SKM-1 (cell line): ENCODE data around the gene CPXM2.
"Not testable (repeated sequence)": the region's sequence is repeated elsewhere in the genome, so short reads cannot be mapped to it uniquely, and the experiment has no call there.

Experiments used
- DNase-seq: peaks from one replicate; lab custom pipeline; 2025; ENCODE audit not compliant: unreplicated experiment; lab: John Stamatoyannopoulos, UW

Gene CPXM2

GRCh38 chr10:123747426-123747825, 144.2 kb downstream of the CPXM2 start:
- DNase-seq: no peak

GRCh38 chr10:123746942-123747341, 144.7 kb downstream of the CPXM2 start:
- no peak for DNase-seq

GRCh38 chr10:123746520-123746919, 145.1 kb downstream of the CPXM2 start:
- DNase-seq: no peak

- DNase-seq: no peak
Observed at GRCh38 chr10:123746061-123746460, 145.5 kb downstream of the CPXM2 start.

- DNase-seq: no peak
Observed at GRCh38 chr10:123744224-123744536, 147.4 kb downstream of the CPXM2 start.

- DNase-seq: no peak
Observed at GRCh38 chr10:123743441-123744223, 148.0 kb downstream of the CPXM2 start.

- DNase-seq: no peak
Observed at GRCh38 chr10:123742751-123743440, 148.7 kb downstream of the CPXM2 start.

GRCh38 chr10:123741711-123742110, 149.9 kb downstream of the CPXM2 start:
- no peak for DNase-seq

- no peak for DNase-seq
Observed at GRCh38 chr10:123741146-123741545, 150.5 kb downstream of the CPXM2 start.

GRCh38 chr10:123736917-123737316, 154.7 kb downstream of the CPXM2 start:
- not testable (repeated sequence) for DNase-seq

GRCh38 chr10:123729523-123729922, 162.1 kb downstream of the CPXM2 start:
- no peak for DNase-seq

GRCh38 chr10:123726836-123727235, 164.8 kb downstream of the CPXM2 start:
- DNase-seq: no peak

- no peak for DNase-seq
Observed at GRCh38 chr10:123726381-123726780, 165.2 kb downstream of the CPXM2 start.

GRCh38 chr10:123724747-123725146, 166.9 kb downstream of the CPXM2 start:
- no peak for DNase-seq

GRCh38 chr10:123722351-123722750, 169.3 kb downstream of the CPXM2 start:
- DNase-seq: no peak

- DNase-seq: no peak
Observed at GRCh38 chr10:123721441-123722049, 170.1 kb downstream of the CPXM2 start.

- DNase-seq: no peak
Observed at GRCh38 chr10:123720536-123720935, 171.1 kb downstream of the CPXM2 start.

GRCh38 chr10:123718544-123719060, 173.0 kb downstream of the CPXM2 start:
- no peak for DNase-seq

GRCh38 chr10:123717336-123717735, 174.3 kb downstream of the CPXM2 start:
- DNase-seq: no peak

- no peak for DNase-seq
Observed at GRCh38 chr10:123715546-123715945, 176.1 kb downstream of the CPXM2 start.

- DNase-seq: no peak
Observed at GRCh38 chr10:123706236-123706635, 185.4 kb downstream of the CPXM2 start.

- no peak for DNase-seq
Observed at GRCh38 chr10:123704812-123705211, 186.8 kb downstream of the CPXM2 start.
